ENCODE results near the gene TPM4.
"Not testable (repeated sequence)": the region's sequence is repeated elsewhere in the genome, so short reads cannot be mapped to it uniquely, and the experiment has no call there.

Gene TPM4

DNA sequence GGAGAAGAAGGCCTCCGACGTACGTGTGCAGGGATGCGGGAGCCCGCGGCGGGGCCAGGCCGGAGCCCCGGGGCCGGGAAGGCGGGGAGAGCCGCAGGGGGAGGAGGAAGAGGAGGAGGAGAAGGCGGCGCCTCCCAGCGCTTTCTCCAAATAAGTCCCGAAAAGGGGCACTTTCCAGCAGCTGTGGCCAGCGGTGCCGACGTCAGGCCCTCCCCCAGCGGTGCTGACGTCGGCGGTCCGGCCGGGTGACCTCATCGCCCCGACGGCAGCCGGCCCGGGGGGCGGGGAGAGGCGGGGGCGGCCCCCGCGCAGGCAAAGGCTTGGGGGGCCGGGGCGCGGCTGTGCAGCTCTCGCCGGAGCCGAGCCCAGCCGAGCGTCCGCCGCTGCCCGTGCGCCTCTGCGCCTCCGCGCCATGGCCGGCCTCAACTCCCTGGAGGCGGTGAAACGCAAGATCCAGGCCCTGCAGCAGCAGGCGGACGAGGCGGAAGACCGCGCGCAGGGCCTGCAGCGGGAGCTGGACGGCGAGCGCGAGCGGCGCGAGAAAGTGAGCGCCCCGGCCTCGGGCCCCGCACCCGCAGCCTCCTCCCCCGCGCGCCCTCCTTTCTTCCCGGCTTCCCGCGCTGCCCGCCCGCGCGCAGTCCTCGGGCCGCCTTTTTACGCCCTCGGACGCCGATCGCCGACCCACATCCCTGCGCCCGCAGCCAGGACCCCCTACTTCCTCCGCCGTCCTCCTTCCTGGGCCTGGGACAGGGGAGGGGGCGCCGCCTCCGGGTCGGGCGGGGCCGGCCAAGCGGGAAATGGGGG is at the start of gene TPM4:
Gene TPM4 (plus strand): TSS at position 342 of the 804 bp plus-strand sequence. CDS start 71 bp downstream, at position 413.
- H3K4me3 ChIP-seq (ENCODE audit: low read depth, low read length) = peak within 1 kb of the TSS; percentile 58
- no peak for DNase-seq (ENCODE audit: low read depth)
- TF ChIP-seq, protein P1, sequence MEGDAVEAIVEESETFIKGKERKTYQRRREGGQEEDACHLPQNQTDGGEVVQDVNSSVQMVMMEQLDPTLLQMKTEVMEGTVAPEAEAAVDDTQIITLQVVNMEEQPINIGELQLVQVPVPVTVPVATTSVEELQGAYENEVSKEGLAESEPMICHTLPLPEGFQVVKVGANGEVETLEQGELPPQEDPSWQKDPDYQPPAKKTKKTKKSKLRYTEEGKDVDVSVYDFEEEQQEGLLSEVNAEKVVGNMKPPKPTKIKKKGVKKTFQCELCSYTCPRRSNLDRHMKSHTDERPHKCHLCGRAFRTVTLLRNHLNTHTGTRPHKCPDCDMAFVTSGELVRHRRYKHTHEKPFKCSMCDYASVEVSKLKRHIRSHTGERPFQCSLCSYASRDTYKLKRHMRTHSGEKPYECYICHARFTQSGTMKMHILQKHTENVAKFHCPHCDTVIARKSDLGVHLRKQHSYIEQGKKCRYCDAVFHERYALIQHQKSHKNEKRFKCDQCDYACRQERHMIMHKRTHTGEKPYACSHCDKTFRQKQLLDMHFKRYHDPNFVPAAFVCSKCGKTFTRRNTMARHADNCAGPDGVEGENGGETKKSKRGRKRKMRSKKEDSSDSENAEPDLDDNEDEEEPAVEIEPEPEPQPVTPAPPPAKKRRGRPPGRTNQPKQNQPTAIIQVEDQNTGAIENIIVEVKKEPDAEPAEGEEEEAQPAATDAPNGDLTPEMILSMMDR (IDR thresholded peaks at IDR 0.05; ENCODE audit: control insufficient read depth, extremely low read depth, insufficient read depth) = no peak

DNA sequence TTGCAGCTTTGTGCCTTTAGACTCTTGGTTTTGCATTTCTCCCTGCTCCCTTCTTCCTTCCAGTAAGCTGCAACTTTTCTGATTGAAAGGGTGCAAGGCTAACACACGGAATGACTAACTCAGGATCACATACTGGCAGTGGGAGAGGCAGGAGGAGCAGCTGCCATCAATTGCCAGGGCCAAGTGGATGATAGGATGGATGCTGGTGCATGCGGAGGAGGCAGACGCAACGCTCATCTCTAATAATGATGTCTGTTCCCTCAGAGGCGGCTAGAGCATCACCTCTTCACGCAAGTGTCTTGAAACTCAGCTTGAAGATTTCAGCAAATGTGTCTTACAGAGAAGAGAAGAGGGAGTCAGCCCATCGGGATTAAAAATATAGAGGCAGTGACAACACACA is 49.5 kb upstream of the TPM4 start:
- no peak overlapping the region for H3K4me3 ChIP-seq (ENCODE audit: low read depth, low read length)
- TF ChIP-seq, protein P1 (IDR thresholded peaks at IDR 0.05; ENCODE audit: control insufficient read depth, extremely low read depth, insufficient read depth) = no peak
- no peak for DNase-seq (ENCODE audit: low read depth)

DNA sequence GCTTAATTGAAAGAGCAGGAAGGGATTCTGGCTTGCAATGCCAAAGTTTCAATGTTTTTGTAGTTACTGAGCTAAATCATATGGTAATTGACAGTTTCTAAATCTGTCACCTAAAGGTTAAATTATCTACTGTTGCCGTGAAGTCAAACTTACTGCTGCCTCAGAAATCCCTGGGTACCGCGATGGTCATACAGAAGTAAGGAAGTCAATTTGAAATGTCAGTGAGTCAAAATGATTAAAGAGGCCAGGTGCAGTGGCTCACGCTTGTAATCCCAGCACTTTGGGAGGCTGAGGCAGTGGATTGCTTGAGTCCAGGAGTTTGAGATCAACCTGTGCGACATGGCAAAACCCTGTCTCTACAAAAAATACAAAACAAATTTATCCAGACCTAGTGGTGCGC is 48.8 kb upstream of the TPM4 start:
- TF ChIP-seq, protein P1 (IDR thresholded peaks at IDR 0.05; ENCODE audit: control insufficient read depth, extremely low read depth, insufficient read depth) = no peak

DNA sequence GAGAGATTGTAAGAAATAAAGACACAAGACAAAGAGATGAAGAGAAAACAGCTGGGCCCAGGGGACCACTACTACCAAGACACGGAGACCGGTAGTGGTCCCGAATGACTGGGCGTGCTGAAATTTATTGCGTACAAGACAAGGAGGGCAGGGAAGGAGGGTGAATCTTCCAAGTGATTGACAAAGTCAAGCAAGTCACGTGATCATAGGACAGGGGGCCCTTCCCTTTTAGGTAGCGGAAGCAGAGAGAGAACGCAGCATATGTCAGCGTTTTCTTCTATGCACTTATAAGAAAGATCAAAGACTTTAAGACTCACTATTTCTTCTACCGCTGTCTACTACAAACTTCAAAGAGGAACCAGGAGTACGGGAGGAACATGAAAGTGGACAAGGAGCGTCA is 46.1 kb upstream of the TPM4 start:
- not testable (repeated sequence) for H3K4me3 ChIP-seq (ENCODE audit: low read depth, low read length); DNase-seq (ENCODE audit: low read depth)

More for the DNA sequence above, 48.8 kb upstream of the TPM4 start:
- no peak for DNase-seq (ENCODE audit: low read depth)
- no peak overlapping the region for H3K4me3 ChIP-seq (ENCODE audit: low read depth, low read length)

DNA sequence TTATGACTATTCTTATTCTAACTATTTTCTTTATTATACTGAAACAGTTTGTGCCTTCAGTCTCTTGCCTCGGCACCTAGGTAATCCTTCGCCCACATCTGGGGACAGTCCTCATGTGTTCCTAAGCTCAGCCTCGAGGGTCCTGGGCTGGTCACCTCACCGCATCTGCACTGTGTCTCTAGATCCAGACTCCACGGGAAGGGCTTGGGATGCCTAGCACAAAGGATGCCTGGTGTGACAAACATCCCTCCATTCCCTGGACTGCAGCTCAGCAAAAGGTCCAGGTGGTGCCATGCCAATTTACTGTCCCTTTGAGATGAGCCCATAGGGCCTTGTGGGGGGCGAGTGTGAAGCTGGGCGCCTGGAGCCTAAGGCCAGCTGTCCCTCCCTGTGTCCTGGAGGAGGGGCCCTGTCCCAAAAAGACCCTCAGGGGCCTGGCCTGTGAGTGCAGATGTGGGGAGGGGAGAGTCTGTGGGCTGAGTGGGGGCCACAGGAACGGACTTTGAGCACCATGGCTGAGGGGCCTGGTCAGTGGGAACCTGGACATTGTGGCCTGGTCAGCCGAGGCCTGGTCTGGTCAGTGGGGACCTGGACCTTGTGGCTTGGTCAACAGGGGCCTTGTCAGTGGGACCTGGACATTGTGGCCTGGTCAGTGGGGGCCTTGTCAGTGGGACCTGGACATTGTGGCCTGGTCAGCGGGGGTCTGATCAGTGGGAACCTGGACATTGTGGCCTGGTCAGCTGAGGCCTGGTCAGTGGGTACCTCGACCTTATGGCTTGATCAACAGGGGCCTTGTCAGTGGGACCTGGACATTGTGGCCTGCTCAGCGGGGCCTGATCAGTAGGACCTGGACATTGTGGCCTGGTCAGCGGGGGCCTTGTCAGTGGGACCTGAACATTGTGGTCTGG is 45.1 kb upstream of the TPM4 start:
- no peak for DNase-seq (ENCODE audit: low read depth)
- no peak overlapping the region for H3K4me3 ChIP-seq (ENCODE audit: low read depth, low read length)
- TF ChIP-seq, protein P1 (IDR thresholded peaks at IDR 0.05; ENCODE audit: control insufficient read depth, extremely low read depth, insufficient read depth) = no peak

DNA sequence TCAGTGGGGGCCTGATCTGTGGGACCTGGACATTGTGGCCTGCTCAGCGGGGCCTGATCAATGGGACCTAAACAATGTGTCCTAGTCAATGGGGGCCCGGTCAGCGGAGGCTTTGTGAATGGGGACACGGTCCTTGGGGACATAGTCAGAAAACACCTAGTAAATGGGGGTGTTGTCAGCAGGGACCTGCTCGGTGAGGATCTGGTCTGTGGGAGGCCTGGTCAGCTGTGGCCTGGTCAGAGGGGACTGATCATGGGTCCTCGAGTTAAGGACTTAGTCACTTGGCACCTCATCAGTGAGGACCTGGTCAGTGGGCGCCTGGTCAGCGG is 44.5 kb upstream of the TPM4 start:
- no peak for DNase-seq (ENCODE audit: low read depth)
- TF ChIP-seq, protein P1 (IDR thresholded peaks at IDR 0.05; ENCODE audit: control insufficient read depth, extremely low read depth, insufficient read depth) = no peak
- H3K4me3 ChIP-seq (ENCODE audit: low read depth, low read length) = no peak overlapping the region

DNA sequence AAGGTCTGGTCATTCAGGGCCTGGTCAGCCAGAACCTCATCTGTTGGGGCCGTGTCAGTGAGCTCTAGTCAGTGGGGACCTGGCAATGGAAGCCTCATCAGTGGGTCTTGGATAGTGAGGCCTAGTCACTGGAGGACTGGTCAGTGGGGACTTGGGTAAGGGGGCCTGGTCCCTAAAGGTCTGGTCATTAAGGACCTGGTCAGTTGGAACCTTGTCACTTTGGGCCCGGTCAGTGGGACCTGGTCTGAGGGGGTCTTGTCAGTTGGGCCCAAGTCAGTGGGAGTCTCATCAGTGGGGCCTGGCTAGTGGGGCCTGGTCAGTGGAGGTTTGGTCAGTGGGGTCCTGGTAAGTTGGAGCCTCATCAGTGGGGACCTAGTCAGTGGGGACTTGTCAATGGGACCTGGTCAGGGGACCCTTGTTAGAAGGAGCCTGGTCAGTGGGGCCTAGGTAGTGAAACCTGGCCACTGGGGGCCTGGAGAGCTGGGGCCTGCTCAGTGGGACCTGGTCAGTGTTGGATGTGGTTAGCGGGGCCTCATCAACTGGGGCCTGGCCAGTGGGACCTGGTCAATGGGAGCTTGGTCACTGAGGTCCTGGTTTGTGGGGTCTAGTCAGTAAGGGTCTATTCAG is 43.7 kb upstream of the TPM4 start:
- no peak overlapping the region for H3K4me3 ChIP-seq (ENCODE audit: low read depth, low read length)
- TF ChIP-seq, protein P1 (IDR thresholded peaks at IDR 0.05; ENCODE audit: control insufficient read depth, extremely low read depth, insufficient read depth) = no peak
- DNase-seq (ENCODE audit: low read depth) = no peak
